OCI-LY1 (cell line): ENCODE results near the gene CPPED1.

Experiments
- EZH2 ChIP-seq: fragments of 200-600 bp; sonication (generic), shearing (Covaris generic); IDR thresholded peaks from 2 replicates; pipeline ENCODE4 v1.8.0; 2017; ENCODE audit warnings: borderline replicate concordance, mixed run types, mild to moderate bottlenecking, antibody characterized with exemption, low read length, moderate library complexity, mixed read lengths
- TF ChIP-seq, protein P1 (sequence below): fragments of 200-600 bp; sonication (generic), shearing (Covaris generic); IDR thresholded peaks from 2 replicates; pipeline ENCODE4 v1.5.1; 2017; ENCODE audit warnings: mild to moderate bottlenecking, antibody characterized with exemption, low read length, moderate library complexity, mixed read lengths

DNA sequence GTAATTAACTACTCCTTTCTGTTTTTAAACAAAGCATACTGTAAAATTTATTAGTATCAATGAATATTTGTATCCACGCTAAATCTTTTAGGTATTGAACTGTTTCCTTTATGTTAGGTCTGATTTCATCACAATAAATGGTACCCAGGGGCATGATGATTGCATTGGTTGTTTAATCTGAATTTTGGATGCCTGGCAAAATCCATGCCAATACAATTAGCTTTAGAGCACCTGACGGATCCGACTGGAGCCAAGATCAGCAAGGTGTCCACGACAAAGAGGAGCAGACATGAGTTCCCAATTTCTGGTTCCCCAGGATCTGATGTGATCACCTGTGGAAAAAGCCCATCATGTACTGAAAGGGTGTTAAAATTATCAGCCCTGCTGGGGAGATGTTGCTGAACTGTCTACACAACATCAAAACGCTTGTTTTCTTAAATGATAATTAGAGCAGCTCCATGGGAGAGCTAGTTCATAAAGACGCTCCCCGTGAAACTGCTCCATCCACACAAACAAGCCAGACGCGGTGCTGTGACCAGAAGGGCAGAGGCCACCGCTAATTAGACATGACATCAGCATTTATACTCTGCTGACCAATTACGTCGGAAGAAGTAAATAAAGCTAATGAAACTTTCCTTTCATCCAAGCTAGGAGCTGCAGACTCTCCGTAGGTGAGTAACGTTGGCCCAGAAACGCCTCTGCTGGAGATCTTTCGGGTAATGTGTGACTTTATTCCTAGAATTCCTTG lies 151.7 kb downstream of the CPPED1 start:
- TF ChIP-seq, protein P1, sequence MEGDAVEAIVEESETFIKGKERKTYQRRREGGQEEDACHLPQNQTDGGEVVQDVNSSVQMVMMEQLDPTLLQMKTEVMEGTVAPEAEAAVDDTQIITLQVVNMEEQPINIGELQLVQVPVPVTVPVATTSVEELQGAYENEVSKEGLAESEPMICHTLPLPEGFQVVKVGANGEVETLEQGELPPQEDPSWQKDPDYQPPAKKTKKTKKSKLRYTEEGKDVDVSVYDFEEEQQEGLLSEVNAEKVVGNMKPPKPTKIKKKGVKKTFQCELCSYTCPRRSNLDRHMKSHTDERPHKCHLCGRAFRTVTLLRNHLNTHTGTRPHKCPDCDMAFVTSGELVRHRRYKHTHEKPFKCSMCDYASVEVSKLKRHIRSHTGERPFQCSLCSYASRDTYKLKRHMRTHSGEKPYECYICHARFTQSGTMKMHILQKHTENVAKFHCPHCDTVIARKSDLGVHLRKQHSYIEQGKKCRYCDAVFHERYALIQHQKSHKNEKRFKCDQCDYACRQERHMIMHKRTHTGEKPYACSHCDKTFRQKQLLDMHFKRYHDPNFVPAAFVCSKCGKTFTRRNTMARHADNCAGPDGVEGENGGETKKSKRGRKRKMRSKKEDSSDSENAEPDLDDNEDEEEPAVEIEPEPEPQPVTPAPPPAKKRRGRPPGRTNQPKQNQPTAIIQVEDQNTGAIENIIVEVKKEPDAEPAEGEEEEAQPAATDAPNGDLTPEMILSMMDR = no peak
- TF ChIP-seq EZH2 = no peak
